GM21576 (cell line): ENCODE measurements around the gene NPLOC4.

Source experiments
- ATAC-seq: cut with Tn5 transposase; IDR thresholded peaks from one replicate; pipeline ENCODE4 v1.9.1; 2021; ENCODE audit warnings: mild to moderate bottlenecking, moderate library complexity; ENCODE audit not compliant: unreplicated experiment

NPLOC4 gene

GRCh38 chr17:81509972-81510784 lies 126.7 kb downstream of the NPLOC4 start:
- ATAC-seq: no peak

DNA sequence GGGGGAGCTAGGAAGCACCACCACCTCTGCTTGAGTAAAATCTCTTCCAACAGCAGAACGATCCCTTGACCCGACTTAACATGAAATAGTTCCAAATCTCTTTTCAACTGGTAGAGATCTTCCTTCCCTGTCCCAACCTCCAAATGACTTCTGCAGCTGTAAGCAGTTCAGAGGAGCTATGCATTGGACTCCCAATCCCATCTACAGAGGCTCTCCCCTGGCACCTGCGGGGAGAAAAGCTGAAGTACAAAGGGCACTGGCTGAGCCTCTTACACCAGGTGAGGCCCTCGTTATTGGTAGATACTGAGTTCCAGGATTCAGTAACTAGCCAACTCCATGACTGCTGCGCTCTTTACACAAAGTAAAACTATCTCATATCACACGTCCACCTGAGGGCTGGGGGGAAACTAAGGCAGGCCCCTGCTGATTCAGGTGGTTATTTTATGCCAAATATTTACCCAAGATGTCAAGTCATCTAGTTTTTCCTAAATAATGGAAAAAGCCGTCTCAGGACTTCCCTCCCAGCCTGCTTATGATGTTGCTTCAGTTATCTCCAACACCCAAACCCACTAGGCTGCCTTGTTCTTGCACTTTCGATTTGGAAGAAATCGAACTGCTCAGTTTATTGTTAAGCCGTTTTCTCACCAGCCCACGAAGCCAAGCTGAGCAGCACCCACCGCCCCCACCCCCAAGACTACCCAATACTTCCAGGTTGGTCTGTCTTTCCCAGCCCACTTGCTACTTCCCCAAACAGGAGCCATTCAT lies 127.5 kb downstream of the NPLOC4 start:
- no peak for ATAC-seq

- no peak for ATAC-seq
These were observed 128.2 kb downstream of the NPLOC4 start for GRCh38 chr17:81508639-81509206.
